Stomach (tissue), 9 donors: ENCODE data around the gene MCM7. TPM values are rescaled to one million over a fixed set of nuclear protein-coding genes. Genes with fewer than 3 reads are reported as not detected.

ENCODE experiments used
- DNase-seq, 2 donors: peaks; one replicate each; pipeline versions ENCODE4 v3.0.0 to v3.0.0-alpha.2; 2013 to 2019
- H3K27ac ChIP-seq, 5 donors: fragments of 200-600 bp in 4 of 5; sonication (generic) in 4 of 5; one replicate each; pipeline ENCODE4 v1.5.1; 2013 to 2019; ENCODE audit warnings: mild to moderate bottlenecking in 1 of 5, moderate library complexity in 1 of 5
- H3K27me3 ChIP-seq, 3 donors: fragments of 200-600 bp; sonication (generic); one replicate each; pipeline ENCODE4 v1.5.1; 2017 to 2019; ENCODE audit warnings: mixed run types in 1 of 3
- H3K36me3 ChIP-seq, 4 donors: fragments of 200-600 bp; sonication (generic); 1 replicate in 3 of 4; 2 replicates in 1 of 4; pipeline ENCODE4 v1.5.1; 2016 to 2019
- H3K4me1 ChIP-seq, 4 donors: fragments of 200-600 bp; sonication (generic); one replicate each; pipeline ENCODE4 v1.5.1; 2016 to 2019
- H3K4me3 ChIP-seq, 4 donors: fragments of 200-600 bp; sonication (generic) in 3 of 4; one replicate each; pipeline ENCODE4 v1.5.1; 2016 to 2019; ENCODE audit warnings: mild to moderate bottlenecking in 1 of 4
- H3K9me3 ChIP-seq, 4 donors: fragments of 200-600 bp; sonication (generic); one replicate each; pipeline ENCODE4 v1.5.1; 2016 to 2019
- CTCF ChIP-seq, 7 experiments: fragments of 450-650 bp in 4 of 7; fragments of 200-600 bp in 3 of 7; sonication (generic) in 3 of 7; IDR thresholded peaks; one replicate each; pipeline ENCODE4 v1.5.1; 2016 to 2019; ENCODE audit warnings: antibody characterized with exemption in 7 of 7, control low read depth in 2 of 7, mild to moderate bottlenecking in 1 of 7
- EP300 ChIP-seq: sonication (generic); formaldehyde crosslinking; IDR thresholded peaks from one replicate; pipeline ENCODE4 v1.6.1; 2017; ENCODE audit warnings: antibody characterized with exemption
- POLR2A ChIP-seq, 4 donors: fragments of 450-650 bp; IDR thresholded peaks; one replicate each; pipeline ENCODE4 v1.6.1; 2016; ENCODE audit warnings: antibody characterized with exemption in 4 of 4, control low read depth in 2 of 4, mild to moderate bottlenecking in 1 of 4, moderate library complexity in 1 of 4
- POLR2AphosphoS5 ChIP-seq, 3 donors: sonication (generic); formaldehyde crosslinking; IDR thresholded peaks; one replicate each; pipeline ENCODE4 v1.6.1; 2016; ENCODE audit warnings: antibody characterized with exemption in 3 of 3
- WGBS, 5 donors: extraction: QIAGEN DNeasy Blood & Tissue Kit in 3 of 5; methylation state at CpG; one replicate each; pipeline versions ENCODE4 v1.1.5 to v1.1.7; 2013 to 2018; 5-methylcytosine and 5-hydroxymethylcytosine counted together
- intact Hi-C: fragments of 100-400 bp; cut with DNase I; formaldehyde crosslinking; loops from one replicate; pipeline ENCODE4 v1.15.1; 2023; ENCODE audit warnings: low total_unique reads
- polyA plus RNA-seq, 3 donors: library from polyadenylated mRNA; stranded (reverse); fragments of 200-250 nt; gene quantifications; one replicate each; pipeline ENCODE4 v1.2.3, GENCODE V29; 2013
- total RNA-seq, 5 donors: library from RNA; depleted of rRNA; stranded (reverse); fragments of >200 nt; gene quantifications; one replicate each; pipeline versions ENCODE4 v1.1.0 to v1.2.3, GENCODE V29; 2014 to 2016
- donor health status: healthy with polysubstance abuse.
- donor health status: Bipolar disorder and iron deficiency.
- donor health status: healthy.

MCM7 gene
- total and polyA plus RNA-seq, 8 donors = 39.6 to 104 (median 50.5) TPM

- intact Hi-C loops = no loop called here
- H3K27me3 ChIP-seq = no peaks in the 10 kb centered on the region
- WGBS, 5 donors = 52 to 62% (median 61%) methylated on average over 8 of the region's 8 CpGs
- peaks cover 76 to 82% (median 80%) of the 10 kb centered on the region in 4 donors for H3K36me3 ChIP-seq
- H3K27ac ChIP-seq = peak overlapping the region in 2 of 5 donors; percentile 2 to 67
- H3K4me1 ChIP-seq = peaks cover 13 to 53% (median 33%) of the 10 kb centered on the region in 4 donors
- no peak overlapping the region for H3K4me3 ChIP-seq
- TF ChIP-seq EP300 (no peak), POLR2AphosphoS5 (IDR thresholded peaks at IDR 0.05) (no peak), CTCF (IDR thresholded peaks at IDR 0.05) (no peak), POLR2A (IDR thresholded peaks at IDR 0.05) (no peak)
- H3K9me3 ChIP-seq = no peaks in the 10 kb centered on the region
- no peak for DNase-seq
Measured at GRCh38 chr7:100093054-100093453, 8.1 kb downstream of the MCM7 start.

GRCh38 chr7:100091411-100092181 is 9.6 kb downstream of the MCM7 start:
- H3K36me3 ChIP-seq = peaks cover 61 to 68% (median 65%) of the 10 kb centered on the region in 4 donors

GRCh38 chr7:100090527-100091410 is 10.4 kb downstream of the MCM7 start:
- Histone ChIP-seq H3K4me1 (peaks cover 15 to 68% (median 35%) of the 10 kb centered on the region in 4 donors), H3K27ac (no peak overlapping the region), H3K36me3 (peaks cover 53 to 59% (median 57%) of the 10 kb centered on the region in 4 donors), H3K27me3 (no peaks in the 10 kb centered on the region), H3K4me3 (no peak overlapping the region), H3K9me3 (no peaks in the 10 kb centered on the region)
- 86 to 89% (median 87%) methylated on average over 14 of the region's 14 CpGs for WGBS, 5 donors
- intact Hi-C loops = no loop called here
- TF ChIP-seq CTCF (IDR thresholded peaks at IDR 0.05) = no peak
- no peak for TF ChIP-seq POLR2A (IDR thresholded peaks at IDR 0.05)
- no peak for TF ChIP-seq EP300
- no peak for TF ChIP-seq POLR2AphosphoS5 (IDR thresholded peaks at IDR 0.05)
- DNase-seq = no peak

More at GRCh38 chr7:100091411-100092181, 9.6 kb downstream of the MCM7 start:
- intact Hi-C loops = no loop called here
- Histone ChIP-seq H3K4me1 (peaks cover 15 to 66% (median 35%) of the 10 kb centered on the region in 4 donors), H3K4me3 (no peak overlapping the region), H3K27me3 (no peaks in the 10 kb centered on the region), H3K9me3 (no peaks in the 10 kb centered on the region), H3K27ac (no peak overlapping the region)
- no peak for DNase-seq
- 48 to 63% (median 58%) methylated on average over 11 to 19 of the region's 19 CpGs for WGBS, 5 donors
- no peak for TF ChIP-seq EP300
- no peak for TF ChIP-seq POLR2A (IDR thresholded peaks at IDR 0.05)
- no peak for TF ChIP-seq CTCF (IDR thresholded peaks at IDR 0.05)
- peak in 1 of 3 donors; percentile 7 for TF ChIP-seq POLR2AphosphoS5 (IDR thresholded peaks at IDR 0.05)
